Activated T-cell treated with anti-CD3 and anti-CD28 coated beads, Interleukin-2, amount 50 U/mL, for 48 hours (primary cell): Measurements from ENCODE around the gene IL17D.
"Not testable (repeated sequence)": the region's sequence is repeated elsewhere in the genome, so short reads cannot be mapped to it uniquely, and the experiment has no call there.

ENCODE experiments used
- DNase-seq, 2 experiments: peaks; one replicate each; pipeline ENCODE4 v3.0.0-alpha.2; 2020

The IL17D gene

GRCh38 chr13:20721058-20721453, 17.6 kb downstream of the IL17D start:
- DNase-seq, result no peak

- DNase-seq, result peak in 1 of 2 experiments; percentile 42
Measured at GRCh38 chr13:20721454-20722357, 18.2 kb downstream of the IL17D start.

GRCh38 chr13:20727856-20728255, 24.4 kb downstream of the IL17D start:
- DNase-seq, result no peak

GRCh38 chr13:20728579-20729311, 25.2 kb downstream of the IL17D start:
- no peak for DNase-seq

- DNase-seq, result no peak
Measured at GRCh38 chr13:20729633-20730585, 26.4 kb downstream of the IL17D start.

GRCh38 chr13:20738616-20739015, 35.1 kb downstream of the IL17D start:
- DNase-seq, result no peak

GRCh38 chr13:20740021-20740420, 36.5 kb downstream of the IL17D start:
- DNase-seq, result no peak

GRCh38 chr13:20743830-20744404, 40.4 kb downstream of the IL17D start:
- not testable (repeated sequence) for DNase-seq

- DNase-seq, result no peak
Measured at GRCh38 chr13:20749377-20749776, 45.9 kb downstream of the IL17D start.

- no peak for DNase-seq
Measured at GRCh38 chr13:20754009-20754408, 50.5 kb downstream of the IL17D start.

GRCh38 chr13:20760872-20761271, 57.4 kb downstream of the IL17D start:
- no peak for DNase-seq

GRCh38 chr13:20767309-20767943, 63.9 kb downstream of the IL17D start:
- no peak for DNase-seq

- DNase-seq, result no peak
Measured at GRCh38 chr13:20769091-20769490, 65.6 kb downstream of the IL17D start.

GRCh38 chr13:20769834-20770233, 66.3 kb downstream of the IL17D start:
- DNase-seq, result no peak
